Calu3 (cell line): ENCODE data around the gene FUT1. TPM values are rescaled to one million over a fixed set of nuclear protein-coding genes. Genes with fewer than 3 reads are reported as not detected.

Experiments used
- BruUV-seq: library from RNA; stranded (reverse); fragments of 400-500 nt; replicated peaks from 2 replicates; lab custom pipeline; 2021; lab: Mats Ljungman, UMichigan
- CTCF ChIA-PET: fragments of 300-600 bp; sonication (Branson Sonifier 250); formaldehyde crosslinking; loops from one replicate; lab custom pipeline; 2022; ENCODE audit warnings: antibody characterized with exemption; lab: Charles Lee
- DNase-seq: peaks from one replicate; pipeline ENCODE4 v3.0.0; 2022
- H3K27ac Mint-ChIP-seq: one replicate; pipeline ENCODE4 v1.8.0; 2022; ENCODE audit warnings: mixed read lengths; ENCODE audit not compliant: unreplicated experiment
- H3K27me3 Mint-ChIP-seq: one replicate; pipeline ENCODE4 v1.8.0; 2022; ENCODE audit warnings: mixed read lengths; ENCODE audit not compliant: unreplicated experiment
- H3K36me3 Mint-ChIP-seq: one replicate; pipeline ENCODE4 v1.8.0; 2022; ENCODE audit warnings: mild to moderate bottlenecking, moderate library complexity, mixed read lengths; ENCODE audit not compliant: insufficient read depth, unreplicated experiment
- H3K4me1 Mint-ChIP-seq: one replicate; pipeline ENCODE4 v1.8.0; 2022; ENCODE audit warnings: mild to moderate bottlenecking, low read depth, mixed read lengths; ENCODE audit not compliant: unreplicated experiment
- H3K4me3 Mint-ChIP-seq: one replicate; pipeline ENCODE4 v1.8.0; 2022; ENCODE audit warnings: mild to moderate bottlenecking, low read depth, moderate library complexity, mixed read lengths; ENCODE audit not compliant: unreplicated experiment
- H3K9me3 Mint-ChIP-seq: one replicate; pipeline ENCODE4 v1.8.0; 2022; ENCODE audit warnings: low read depth, mixed read lengths; ENCODE audit not compliant: unreplicated experiment
- CTCF ChIP-seq: fragments of 200-600 bp; IDR thresholded peaks from one replicate; pipeline ENCODE4 v1.8.0; 2022; ENCODE audit warnings: antibody characterized with exemption; ENCODE audit not compliant: unreplicated experiment
- intact Hi-C: fragments of 100-400 bp; cut with micrococcal nuclease; formaldehyde crosslinking; loops from one replicate; pipeline ENCODE4 v1.10.0; 2022; ENCODE audit not compliant: unreplicated experiment
- total RNA-seq: library from RNA; stranded (reverse); gene quantifications from 2 replicates; pipeline ENCODE4 v1.2.3, GENCODE V29; 2022

The FUT1 gene
- total RNA-seq, 1 experiment from 2014 or later = 2.9 TPM

DNA sequence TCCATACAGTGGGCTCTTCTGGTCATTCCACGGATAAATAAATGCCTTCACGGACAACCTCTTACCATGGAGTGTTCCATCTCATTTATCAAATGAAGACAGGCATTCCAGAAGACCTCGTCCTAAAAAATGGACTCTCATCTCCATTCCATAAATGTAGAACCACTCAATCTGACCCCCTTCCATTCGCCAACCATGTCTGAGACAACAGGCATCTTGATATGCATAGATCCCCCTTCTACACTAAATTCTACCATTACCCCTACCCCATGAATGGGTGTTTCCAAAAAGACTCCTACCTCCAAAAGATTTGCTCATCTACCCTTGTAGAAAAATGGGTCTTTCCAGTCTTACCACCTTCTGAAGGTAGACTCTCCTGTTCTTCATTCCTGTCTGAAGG is 21.0 kb downstream of the FUT1 start:
- Mint-ChIP-seq H3K4me3 (no peak overlapping the region), H3K36me3 (peaks cover 12% of the 10 kb centered on the region), H3K27ac (no peak overlapping the region), H3K27me3 (peaks cover 40% of the 10 kb centered on the region), H3K4me1 (no peaks in the 10 kb centered on the region), H3K9me3 (peaks cover 3% of the 10 kb centered on the region)
- CTCF ChIA-PET = no interaction called here
- BruUV-seq = no TSS peak
- no peak for TF ChIP-seq CTCF
- intact Hi-C loops = no loop called here
- no peak for DNase-seq

DNA sequence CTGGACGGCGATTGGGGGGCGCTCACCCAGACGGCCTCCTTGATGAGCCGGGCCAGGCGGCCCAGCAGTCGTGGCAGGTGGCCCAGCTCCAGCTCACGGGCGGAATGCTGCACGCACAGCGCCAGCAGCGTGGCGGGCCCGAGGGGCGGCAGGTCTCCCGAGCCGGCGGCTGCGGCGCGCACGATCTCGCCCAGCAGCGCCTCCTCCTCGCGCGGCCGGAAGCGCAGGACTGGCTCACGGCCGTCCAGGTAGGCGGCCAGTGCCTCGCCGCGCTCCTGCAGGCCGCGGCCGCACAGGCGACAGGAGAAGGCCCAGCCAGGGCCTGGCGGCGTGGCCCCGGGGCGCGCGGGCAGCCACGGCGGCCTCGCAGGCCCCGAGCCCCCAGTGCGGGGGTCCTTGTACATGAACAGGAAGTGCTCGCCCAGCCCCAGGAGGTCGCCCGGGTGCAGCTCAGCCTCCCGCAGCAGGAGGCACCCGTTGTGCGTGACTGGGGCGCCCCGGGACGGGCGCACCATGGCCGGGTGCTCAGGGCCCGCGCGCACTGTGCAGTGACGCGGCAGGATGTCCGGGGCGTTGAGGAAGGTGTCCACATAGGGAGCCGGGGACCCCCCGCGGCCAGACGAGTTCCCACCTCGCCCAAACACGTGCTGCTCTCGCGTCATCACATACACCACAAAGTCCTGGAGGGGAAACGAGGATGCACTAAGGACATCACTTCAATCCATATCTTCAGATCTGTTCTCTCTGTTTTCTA is 23.4 kb downstream of the FUT1 start:
- no peak overlapping the region for H3K4me3 Mint-ChIP-seq
- H3K27me3 Mint-ChIP-seq = peaks cover 28% of the 10 kb centered on the region
- TF ChIP-seq CTCF = no peak
- peaks cover 5% of the 10 kb centered on the region for H3K9me3 Mint-ChIP-seq
- H3K36me3 Mint-ChIP-seq = peaks cover 6% of the 10 kb centered on the region
- no peak overlapping the region for H3K27ac Mint-ChIP-seq
- CTCF ChIA-PET = no interaction called here
- intact Hi-C loops = no loop called here
- peaks cover 9% of the 10 kb centered on the region for H3K4me1 Mint-ChIP-seq
- DNase-seq = no peak
- BruUV-seq = no TSS peak

DNA sequence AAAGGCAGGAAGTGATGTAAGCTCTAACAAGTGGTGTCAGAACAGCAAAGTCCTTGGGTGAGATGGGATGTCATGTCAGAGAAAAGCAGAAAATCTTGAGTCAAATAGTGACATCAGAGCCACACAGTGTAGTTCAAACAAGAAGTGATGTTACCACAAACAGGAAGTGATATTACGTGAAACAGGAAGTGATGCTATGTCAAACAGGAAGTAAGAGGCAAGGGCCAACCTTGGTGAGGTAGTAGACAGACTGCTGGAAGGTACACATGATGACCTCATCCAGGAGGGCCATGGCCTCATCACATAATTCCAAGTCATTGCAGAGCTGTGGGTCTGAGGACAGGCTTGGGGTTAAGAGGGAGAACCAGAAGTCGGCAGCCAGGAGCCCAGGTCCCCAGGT is 25.9 kb downstream of the FUT1 start:
- intact Hi-C loops = no loop called here
- DNase-seq = no peak
- BruUV-seq = no TSS peak
- H3K4me3 Mint-ChIP-seq = no peak overlapping the region
- no peak for TF ChIP-seq CTCF
- H3K36me3 Mint-ChIP-seq = peaks cover 6% of the 10 kb centered on the region
- CTCF ChIA-PET = no interaction called here
- peaks cover 9% of the 10 kb centered on the region for H3K27me3 Mint-ChIP-seq
- peaks cover 9% of the 10 kb centered on the region for H3K4me1 Mint-ChIP-seq
- peaks cover 5% of the 10 kb centered on the region for H3K9me3 Mint-ChIP-seq
- peak overlapping the region; percentile 7 for H3K27ac Mint-ChIP-seq

DNA sequence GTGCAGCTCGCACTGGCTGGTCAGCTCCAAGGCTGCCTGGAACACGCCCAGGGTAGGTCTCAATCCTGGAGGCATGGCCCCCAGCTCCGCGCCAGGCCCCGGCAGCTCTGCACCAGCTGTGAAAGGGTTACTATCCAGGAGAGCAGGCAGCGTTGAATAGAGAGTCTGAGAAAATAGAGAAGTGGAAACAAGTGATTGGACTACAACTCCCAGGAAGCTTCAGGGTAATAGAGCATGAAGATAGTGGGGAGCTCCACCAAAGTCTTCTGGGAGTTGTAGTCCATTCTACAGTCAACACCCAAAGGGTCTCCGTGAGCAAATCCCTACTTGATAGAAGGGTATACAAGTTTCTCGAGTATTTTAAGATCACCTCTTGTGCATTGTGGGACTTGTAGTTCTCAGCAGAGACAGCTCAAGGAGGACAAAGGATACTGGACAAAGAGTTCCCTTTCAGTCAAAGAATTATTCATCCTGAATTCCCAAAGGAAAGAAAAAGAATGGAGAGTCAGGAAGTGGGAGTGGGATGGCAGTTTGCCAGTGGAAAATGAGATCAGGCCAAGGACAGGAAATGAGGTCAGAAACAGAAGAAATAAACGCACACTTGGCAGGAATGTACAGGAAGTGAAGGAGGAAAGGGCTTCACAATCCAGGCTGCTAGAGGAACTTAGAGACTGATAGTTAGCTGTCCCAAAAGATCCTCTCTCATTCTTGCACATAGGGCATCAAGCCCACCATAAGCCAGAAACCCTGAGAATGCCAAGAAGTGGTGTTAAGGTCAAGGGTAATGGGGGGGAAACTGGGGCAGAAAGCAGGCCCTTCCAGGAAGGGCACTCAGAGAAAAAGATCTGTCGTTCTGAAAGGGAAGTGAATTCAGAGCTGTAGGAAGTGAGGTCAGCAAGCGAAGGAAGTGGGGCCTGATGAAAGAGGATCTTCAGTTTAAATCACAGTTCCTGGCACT is 27.4 kb downstream of the FUT1 start:
- H3K9me3 Mint-ChIP-seq = peaks cover 5% of the 10 kb centered on the region
- CTCF ChIA-PET = interaction anchor here (0.5 to 2.1 kb wide), 6 partner anchors 8 to 117 kb away, joined by 3 to 7 read pairs (median 4); no protein-coding TSS in a partner anchor
- TF ChIP-seq CTCF = no peak
- intact Hi-C loops = no loop called here
- H3K27me3 Mint-ChIP-seq = no peaks in the 10 kb centered on the region
- peak; percentile 38 for DNase-seq
- peak overlapping the region; percentile 62 for H3K27ac Mint-ChIP-seq
- BruUV-seq = no TSS peak
- H3K4me1 Mint-ChIP-seq = peaks cover 9% of the 10 kb centered on the region
- H3K4me3 Mint-ChIP-seq = no peak overlapping the region
- H3K36me3 Mint-ChIP-seq = peaks cover 16% of the 10 kb centered on the region
